PFSK-1 (cell line): ENCODE data around the gene STXBP1.

Experiments
- FOXP2 ChIP-seq: optimal IDR thresholded peaks from 2 replicates; pipeline ENCODE3; 2011; ENCODE audit warnings: borderline replicate concordance, control low read depth, inconsistent platforms; ENCODE audit not compliant: insufficient read depth; ENCODE audit errors: extremely low read length, extremely low read depth
- POLR2AphosphoS5 ChIP-seq: IDR thresholded peaks from 2 replicates; pipeline ENCODE4 v1.6.1; 2012; ENCODE audit warnings: low read depth, mild to moderate bottlenecking, control low read depth, low read length, moderate library complexity
- REST ChIP-seq, 2 experiments: IDR thresholded peaks; 2 replicates each; pipeline versions ENCODE4 v1.6.1 to v1.8.0; 2011 to 2012; ENCODE audit warnings: low read depth in 2 of 2, low read length in 2 of 2, control low read depth in 1 of 2, inconsistent platforms in 1 of 2, mild to moderate bottlenecking in 1 of 2, moderate library complexity in 1 of 2; ENCODE audit not compliant: insufficient read depth in 1 of 2
- SIN3A ChIP-seq: IDR thresholded peaks from 2 replicates; pipeline ENCODE4 v1.6.1; 2012; ENCODE audit warnings: mild to moderate bottlenecking, low read length, moderate library complexity, borderline replicate concordance; ENCODE audit not compliant: insufficient read depth
- TAF1 ChIP-seq: IDR thresholded peaks from 2 replicates; pipeline ENCODE4 v1.6.1; 2012; ENCODE audit warnings: low read length, control low read depth, borderline replicate concordance; ENCODE audit not compliant: insufficient read depth

STXBP1 gene

GRCh38 chr9:127703289-127703946, 91.3 kb downstream of the STXBP1 start:
- no peak for TF ChIP-seq TAF1
- TF ChIP-seq REST (IDR thresholded peaks at IDR 0.05; ENCODE audit: insufficient read depth in 1 of 2, low read depth in 2 of 2, low read length in 2 of 2): no peak
- TF ChIP-seq SIN3A: no peak
- no peak for TF ChIP-seq FOXP2
- no peak for TF ChIP-seq POLR2AphosphoS5

- TF ChIP-seq POLR2AphosphoS5: no peak
- TF ChIP-seq TAF1: no peak
- TF ChIP-seq FOXP2: no peak
- TF ChIP-seq REST (IDR thresholded peaks at IDR 0.05; ENCODE audit: insufficient read depth in 1 of 2, low read depth in 2 of 2, low read length in 2 of 2): no peak
- no peak for TF ChIP-seq SIN3A
Observed at GRCh38 chr9:127705577-127706379, 93.7 kb downstream of the STXBP1 start.

- TF ChIP-seq TAF1 (no peak), POLR2AphosphoS5 (no peak), FOXP2 (no peak), REST (IDR thresholded peaks at IDR 0.05; ENCODE audit: insufficient read depth in 1 of 2, low read depth in 2 of 2, low read length in 2 of 2) (no peak), SIN3A (no peak)
Observed at GRCh38 chr9:127706836-127707241, 94.8 kb downstream of the STXBP1 start, which contains the start of gene CFAP157. CFAP157 (plus strand) TSS chr9:127706988; CDS start chr9:127707032, 44 bp downstream.

- TF ChIP-seq POLR2AphosphoS5: no peak
- no peak for TF ChIP-seq SIN3A
- TF ChIP-seq TAF1: no peak
Observed at GRCh38 chr9:127707766-127708165, 95.7 kb downstream of the STXBP1 start.

- TF ChIP-seq POLR2AphosphoS5 (no peak), REST (IDR thresholded peaks at IDR 0.05; ENCODE audit: insufficient read depth in 1 of 2, low read depth in 2 of 2, low read length in 2 of 2) (no peak), FOXP2 (no peak), SIN3A (no peak), TAF1 (no peak)
Observed at GRCh38 chr9:127708952-127709587, 97.0 kb downstream of the STXBP1 start.
